Amniotic stem cell (primary cell): ENCODE measurements around the gene FOXL3.
"Not testable (repeated sequence)": the region's sequence is repeated elsewhere in the genome, so short reads cannot be mapped to it uniquely, and the experiment has no call there.

Experiments
- DNase-seq: peaks from one replicate; lab custom pipeline; 2025; lab: John Stamatoyannopoulos, UW

Gene FOXL3

DNA sequence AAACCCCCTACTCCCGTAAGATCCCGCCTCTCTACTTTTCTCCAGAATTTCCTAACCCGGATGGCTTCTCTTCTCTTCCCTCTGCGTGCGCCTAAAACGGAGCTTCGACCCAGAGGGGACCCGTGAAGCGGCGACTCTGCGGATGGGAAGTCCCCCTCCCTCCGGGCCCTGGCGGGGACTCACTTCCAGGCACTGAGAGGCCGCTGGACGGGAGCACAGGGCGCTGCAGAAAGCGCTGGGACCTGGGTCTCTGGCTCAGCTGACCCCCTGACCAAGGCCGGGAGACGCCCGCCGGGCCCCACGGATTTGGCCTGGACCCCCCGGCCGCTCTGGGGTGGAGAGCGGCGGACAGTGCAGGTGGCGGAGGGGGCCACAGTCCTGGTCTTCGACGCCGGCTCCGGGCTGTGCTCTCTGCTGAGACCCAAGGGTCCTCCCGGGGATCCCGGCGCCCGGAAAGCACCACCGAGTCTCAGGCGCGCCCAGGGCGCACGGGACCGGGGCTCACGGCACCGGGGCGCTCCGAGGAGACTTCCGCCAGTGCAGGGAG, 688 bp upstream of the FOXL3 start:
- no peak for DNase-seq

- DNase-seq: no peak
Observed at GRCh38 chr7:290554-291372, 793 bp downstream of the FOXL3 start.

DNA sequence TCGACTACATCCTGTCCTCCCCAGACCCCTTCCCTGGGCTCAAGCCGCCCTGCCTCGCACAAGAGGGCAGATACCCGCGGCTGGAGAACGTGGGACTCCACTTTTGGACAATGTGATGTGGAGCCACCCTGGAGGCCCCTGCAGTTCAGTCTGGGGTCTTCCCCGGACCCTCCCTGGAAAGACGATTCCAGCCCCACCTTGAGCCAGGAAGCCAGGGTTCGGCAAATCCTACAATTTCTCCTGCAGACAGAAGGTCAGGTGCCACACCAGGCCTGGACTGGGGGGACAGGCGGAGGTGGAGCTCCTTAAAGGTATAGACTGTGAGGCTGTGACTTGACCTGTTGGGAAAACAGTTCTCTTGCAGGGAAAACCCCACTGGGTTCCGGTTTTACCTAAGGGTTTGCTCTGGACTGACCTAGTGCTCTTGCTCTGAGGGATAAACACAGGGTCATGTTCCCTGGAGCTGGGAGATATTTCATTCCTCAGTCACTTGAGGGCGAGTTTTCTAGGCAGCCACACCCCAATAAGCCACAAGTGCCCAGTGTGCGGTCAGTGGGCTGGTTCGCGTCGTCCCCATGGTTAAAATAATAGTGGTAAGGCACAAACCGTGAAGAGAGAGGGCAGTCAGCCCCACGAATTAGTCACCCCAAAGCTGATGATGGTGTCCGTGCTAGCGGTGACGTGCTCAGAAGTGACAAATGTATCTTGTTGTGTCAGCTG, 1.6 kb downstream of the FOXL3 start:
- no peak for DNase-seq

GRCh38 chr7:292226-292625, 2.3 kb downstream of the FOXL3 start:
- no peak for DNase-seq

- DNase-seq: no peak
Observed at GRCh38 chr7:292826-293225, 2.9 kb downstream of the FOXL3 start.

DNA sequence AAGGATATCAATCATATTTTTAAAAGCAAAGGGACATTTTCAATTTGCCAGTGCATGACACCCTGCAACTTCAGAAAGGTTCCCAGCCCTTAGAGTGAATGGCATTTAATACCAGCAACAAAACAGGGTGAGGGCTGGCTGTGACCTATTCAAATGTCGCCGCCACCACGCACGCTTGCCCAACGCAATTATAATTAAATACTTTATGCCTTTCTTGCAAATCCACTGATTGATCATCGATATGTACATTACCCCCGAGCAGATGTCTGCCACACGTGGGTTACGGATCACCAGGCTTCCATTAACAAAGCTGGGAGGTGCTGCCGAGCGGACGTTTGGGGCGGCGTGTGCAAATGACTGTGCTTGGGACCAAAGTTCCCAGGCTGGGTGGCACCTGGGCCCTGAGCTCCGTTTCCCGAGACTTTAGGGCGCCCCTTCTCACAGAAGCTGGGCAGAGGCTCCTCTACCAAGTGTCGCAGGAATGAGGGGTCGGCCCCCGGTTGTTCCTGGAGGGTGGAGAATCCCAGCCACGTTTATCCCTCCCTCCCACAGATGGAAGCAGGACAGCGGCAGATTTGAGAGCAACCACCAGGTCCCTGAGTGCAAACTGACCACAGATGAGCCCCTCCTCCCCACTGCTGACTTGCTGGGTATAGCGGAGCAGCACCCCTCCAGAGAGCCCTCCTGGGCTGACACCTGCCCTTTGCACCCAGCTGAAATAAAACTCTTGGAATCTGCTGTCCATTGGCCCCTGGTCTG, 3.9 kb downstream of the FOXL3 start:
- DNase-seq: no peak

DNA sequence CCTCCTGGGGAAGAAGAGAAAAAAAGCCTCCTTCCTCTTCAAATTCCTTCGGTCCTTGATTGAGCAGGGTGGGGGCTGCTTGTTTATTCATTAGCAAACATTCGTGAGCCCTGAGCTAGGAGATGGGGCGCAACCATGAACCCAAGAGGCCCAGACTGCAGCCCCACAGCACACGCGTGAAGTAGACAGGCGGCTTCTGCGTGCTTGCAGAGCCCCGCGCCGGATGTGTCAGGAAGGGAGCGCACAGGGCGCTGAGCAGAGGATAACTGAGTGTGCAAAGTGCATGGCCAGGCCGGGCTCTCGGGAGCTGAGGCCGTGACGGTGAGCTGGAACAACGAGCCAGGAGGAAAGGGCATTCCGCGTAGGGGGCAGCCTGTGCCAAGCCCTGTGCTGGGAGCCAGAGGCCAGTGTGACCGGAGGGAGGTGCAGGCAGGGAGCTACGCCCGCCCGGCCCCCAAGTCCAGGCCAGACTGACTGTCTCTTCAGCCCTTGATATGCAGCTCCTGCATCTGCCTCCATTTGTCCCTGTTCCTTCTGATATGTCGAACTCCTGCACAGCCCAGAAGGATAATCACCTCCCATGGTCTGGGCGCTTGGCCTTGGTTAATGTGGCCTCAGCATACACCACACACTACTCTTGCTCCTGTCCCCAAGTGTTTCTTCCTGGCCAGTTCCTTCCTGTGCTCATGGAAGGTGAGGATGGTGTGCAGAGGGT, 4.6 kb downstream of the FOXL3 start:
- DNase-seq: no peak

DNA sequence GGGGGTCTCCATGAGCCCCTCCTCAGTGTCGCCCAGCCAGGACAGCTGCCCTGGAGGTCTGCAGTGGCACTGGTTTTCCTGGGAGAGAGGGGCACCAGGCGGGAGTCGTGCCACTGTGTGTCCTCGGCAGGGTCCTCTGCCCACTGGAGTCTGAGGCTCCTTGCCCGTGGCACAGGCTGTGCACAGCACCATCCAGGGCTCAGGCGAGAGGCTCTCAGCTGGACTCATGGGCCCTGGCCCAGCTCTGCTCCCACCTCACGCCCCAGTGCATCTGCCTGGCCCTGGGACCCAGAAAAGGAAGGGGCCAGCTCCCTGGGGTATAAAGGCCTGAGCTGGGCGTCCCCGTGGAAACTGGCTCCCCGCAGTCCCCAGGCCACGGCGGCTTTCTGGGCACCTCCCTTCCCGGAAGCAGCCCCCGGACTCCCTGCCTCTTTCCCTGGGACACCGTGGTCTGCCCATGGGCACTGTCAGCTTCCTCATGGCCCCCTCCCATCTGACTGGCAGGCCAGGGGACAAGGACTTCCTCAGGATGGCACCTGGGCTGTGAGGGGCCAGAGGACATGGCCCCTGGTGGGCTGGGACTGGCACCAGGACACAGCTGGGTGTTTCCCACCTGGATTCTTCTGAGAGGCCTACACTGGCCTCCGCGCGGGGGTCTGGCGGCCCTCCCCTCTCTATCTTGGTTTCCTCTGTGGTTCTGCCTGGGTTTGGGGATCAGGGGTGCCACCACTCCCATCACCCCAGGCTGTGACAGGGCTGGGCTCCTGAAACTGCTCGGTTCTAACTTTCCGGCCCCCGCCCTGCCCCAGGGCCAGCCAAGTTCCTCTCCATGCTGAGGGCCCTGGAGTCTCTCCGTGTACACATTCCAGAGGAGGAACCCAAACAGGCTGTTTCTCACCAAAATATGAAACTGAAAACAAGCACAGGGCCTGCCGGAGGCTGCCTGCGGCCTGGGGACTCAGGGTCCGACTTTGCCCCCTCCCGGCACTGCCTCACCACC, 5.5 kb downstream of the FOXL3 start:
- DNase-seq: no peak

GRCh38 chr7:296373-296945, 6.5 kb downstream of the FOXL3 start:
- DNase-seq: no peak

DNA sequence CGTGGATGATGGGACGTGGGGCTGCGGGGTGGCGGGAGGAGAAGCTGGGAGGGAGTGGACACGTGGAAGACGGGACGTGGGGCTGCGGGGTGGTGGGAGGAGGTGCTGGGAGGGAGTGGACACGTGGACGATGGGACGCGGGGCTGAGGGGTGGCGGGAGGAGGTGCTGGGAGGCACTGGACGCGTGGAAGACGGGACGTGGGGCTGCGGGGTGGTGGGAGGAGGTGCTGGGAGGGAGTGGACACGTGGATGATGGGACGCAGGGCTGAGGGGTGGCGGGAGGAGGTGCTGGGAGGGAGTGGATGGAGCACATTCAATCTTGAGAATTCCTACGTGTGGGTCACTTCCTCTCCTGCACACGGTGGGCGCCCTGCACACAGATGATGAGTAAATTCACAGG, 7.2 kb downstream of the FOXL3 start:
- not testable (repeated sequence) for DNase-seq

DNA sequence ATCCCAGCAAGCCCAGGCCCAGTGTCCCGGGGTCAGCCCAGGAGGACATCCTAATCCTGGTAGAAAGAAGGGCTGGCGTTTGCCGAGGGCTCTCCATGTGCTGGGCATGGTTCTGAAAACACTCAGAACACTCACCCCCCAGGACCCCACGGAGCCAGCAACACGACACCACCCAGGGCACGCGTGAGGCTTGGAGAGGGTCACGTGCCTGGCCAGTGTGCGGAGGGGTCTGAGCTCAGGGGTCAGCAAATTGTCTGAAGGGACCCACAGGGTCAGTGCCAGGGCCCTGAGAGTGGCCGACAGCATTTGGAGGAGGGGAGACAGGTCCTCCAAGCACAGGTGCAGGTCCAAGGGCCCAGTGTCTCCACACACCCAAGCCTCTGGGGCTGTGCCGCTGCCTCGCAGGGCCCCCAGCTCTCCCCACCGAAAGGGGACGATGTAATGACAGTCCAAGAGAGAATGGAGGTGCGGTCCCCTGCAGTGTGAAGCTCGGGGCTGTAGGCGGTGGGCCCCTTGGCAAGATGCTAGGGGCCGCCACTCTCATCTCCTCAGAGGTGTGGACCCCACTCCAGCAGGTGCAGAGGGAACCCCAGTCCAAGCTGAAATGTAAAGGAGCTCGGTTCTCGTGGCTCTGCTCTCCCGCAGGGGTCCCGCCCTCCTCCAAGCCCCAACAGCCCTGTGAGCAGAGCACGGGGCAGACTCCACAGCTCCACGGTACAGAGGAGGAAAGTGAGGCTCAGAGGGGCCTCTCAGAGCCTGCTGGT, 7.8 kb downstream of the FOXL3 start:
- no peak for DNase-seq

GRCh38 chr7:298375-298702, 8.4 kb downstream of the FOXL3 start:
- no peak for DNase-seq

DNA sequence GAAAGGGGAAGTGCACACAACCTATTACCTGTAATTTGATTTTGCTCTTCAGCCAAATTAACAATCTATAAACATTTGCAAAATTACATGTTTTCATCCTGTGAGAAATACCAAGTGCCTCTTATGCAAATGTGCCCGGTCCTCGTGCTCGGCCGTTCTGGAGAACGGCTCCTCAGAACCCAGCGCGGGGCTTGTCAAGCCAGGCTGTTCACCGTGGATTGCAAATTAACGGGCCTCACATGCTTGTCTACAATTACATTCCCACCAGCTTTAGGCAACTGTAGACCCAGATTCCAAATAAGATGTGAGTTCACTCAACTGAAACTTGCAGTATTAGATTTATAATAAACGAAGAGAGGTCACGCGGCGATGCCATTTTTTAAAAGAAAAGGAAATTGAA, 8.8 kb downstream of the FOXL3 start:
- DNase-seq: no peak

DNA sequence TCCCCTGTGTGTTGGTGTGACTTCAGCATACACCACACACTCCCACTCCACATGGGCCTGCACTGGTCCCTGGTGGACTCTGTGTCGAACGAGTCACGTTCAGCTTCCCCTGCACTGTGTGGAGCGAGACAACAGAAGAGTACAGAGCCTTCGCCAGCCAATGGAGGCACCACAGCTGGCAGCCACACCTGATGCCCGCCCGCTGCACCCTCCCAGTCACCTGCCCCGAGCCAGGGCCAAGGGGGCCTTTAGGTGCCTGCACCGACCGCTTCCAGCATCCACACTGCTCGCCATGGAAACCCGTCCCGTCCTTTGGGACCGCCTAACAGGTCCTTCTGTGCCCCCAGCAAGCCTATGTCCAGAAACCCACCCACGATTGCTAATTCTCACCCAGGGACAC, 9.2 kb downstream of the FOXL3 start:
- no peak for DNase-seq

DNA sequence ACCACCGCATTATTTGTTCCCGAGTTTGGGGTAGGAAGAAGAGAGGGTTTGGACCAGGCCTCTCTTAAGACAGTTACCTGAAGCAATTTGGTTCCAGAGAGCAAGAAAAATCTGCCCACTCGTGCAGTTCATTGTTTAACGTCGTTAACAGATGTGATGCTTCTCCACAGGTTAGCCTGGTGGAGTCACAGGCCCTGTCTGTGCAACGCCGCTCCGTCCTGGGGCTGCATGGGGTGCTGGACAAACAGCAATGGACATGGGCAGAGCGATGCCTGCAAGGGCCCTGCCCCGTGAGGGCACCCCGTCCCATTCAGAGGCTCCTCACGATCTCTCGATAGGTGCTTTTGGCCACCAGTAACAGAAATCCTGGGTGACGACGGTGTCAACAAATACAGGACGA, 9.7 kb downstream of the FOXL3 start:
- no peak for DNase-seq

GRCh38 chr7:300048-300447, 10.1 kb downstream of the FOXL3 start:
- DNase-seq: no peak

- no peak for DNase-seq
Observed at GRCh38 chr7:300546-301290, 10.7 kb downstream of the FOXL3 start.

- no peak for DNase-seq
Observed at GRCh38 chr7:301291-302053, 11.5 kb downstream of the FOXL3 start.
